Measurements from ENCODE around the gene MNT.

The MNT gene

GRCh38 chr17:2383628-2384167, 17.2 kb downstream of the MNT start:
- DNase-seq (ENCODE audit: low read depth in 2 of 3, low spot score in 2 of 3): no peak

GRCh38 chr17:2380950-2381649, 19.8 kb downstream of the MNT start:
- no peak for DNase-seq (ENCODE audit: low read depth in 2 of 3, low spot score in 2 of 3)

- no peak for DNase-seq (ENCODE audit: low read depth in 2 of 3, low spot score in 2 of 3)
These were observed 20.5 kb downstream of the MNT start for GRCh38 chr17:2380226-2380922.

- DNase-seq (ENCODE audit: low read depth in 2 of 3, low spot score in 2 of 3): no peak
These were observed 21.2 kb downstream of the MNT start for GRCh38 chr17:2379489-2380225.

GRCh38 chr17:2378905-2379304, 22.0 kb downstream of the MNT start:
- no peak for DNase-seq (ENCODE audit: low read depth in 2 of 3, low spot score in 2 of 3)

- no peak for DNase-seq (ENCODE audit: low read depth in 2 of 3, low spot score in 2 of 3)
These were observed 23.2 kb downstream of the MNT start for GRCh38 chr17:2377659-2378058.

GRCh38 chr17:2376107-2376506, 24.8 kb downstream of the MNT start:
- no peak for DNase-seq (ENCODE audit: low read depth in 2 of 3, low spot score in 2 of 3)

GRCh38 chr17:2375406-2375805, 25.5 kb downstream of the MNT start:
- DNase-seq (ENCODE audit: low read depth in 2 of 3, low spot score in 2 of 3): no peak

- DNase-seq (ENCODE audit: low read depth in 2 of 3, low spot score in 2 of 3): no peak
These were observed 26.1 kb downstream of the MNT start for GRCh38 chr17:2374549-2375285.

GRCh38 chr17:2373179-2373578, 27.7 kb downstream of the MNT start:
- DNase-seq (ENCODE audit: low read depth in 2 of 3, low spot score in 2 of 3): no peak

- DNase-seq (ENCODE audit: low read depth in 2 of 3, low spot score in 2 of 3): no peak
These were observed 28.2 kb downstream of the MNT start for GRCh38 chr17:2372681-2373080.

- no peak for DNase-seq (ENCODE audit: low read depth in 2 of 3, low spot score in 2 of 3)
These were observed 28.7 kb downstream of the MNT start for GRCh38 chr17:2372180-2372579.

- DNase-seq (ENCODE audit: low read depth in 2 of 3, low spot score in 2 of 3): no peak
These were observed 29.4 kb downstream of the MNT start for GRCh38 chr17:2371183-2372130.

- no peak for DNase-seq (ENCODE audit: low read depth in 2 of 3, low spot score in 2 of 3)
These were observed 30.7 kb downstream of the MNT start for GRCh38 chr17:2370211-2370589.

GRCh38 chr17:2369551-2370210, 31.2 kb downstream of the MNT start:
- no peak for DNase-seq (ENCODE audit: low read depth in 2 of 3, low spot score in 2 of 3)

- no peak for DNase-seq (ENCODE audit: low read depth in 2 of 3, low spot score in 2 of 3)
These were observed 31.8 kb downstream of the MNT start for GRCh38 chr17:2369039-2369438.

- DNase-seq (ENCODE audit: low read depth in 2 of 3, low spot score in 2 of 3): no peak
These were observed 32.5 kb downstream of the MNT start for GRCh38 chr17:2368359-2368758.

- DNase-seq (ENCODE audit: low read depth in 2 of 3, low spot score in 2 of 3): no peak
These were observed 33.9 kb downstream of the MNT start for GRCh38 chr17:2366747-2367494.

GRCh38 chr17:2365132-2365531, 35.7 kb downstream of the MNT start:
- no peak for DNase-seq (ENCODE audit: low read depth in 2 of 3, low spot score in 2 of 3)

Measured in activated CD8-positive, alpha-beta memory T cell treated with anti-CD3 and anti-CD28 coated beads for 48 hours (primary cell).